GM12878 (cell line): ENCODE data around the gene TBPL2. TPM values are rescaled to one million over a fixed set of nuclear protein-coding genes. Genes with fewer than 3 reads are reported as not detected.
A peak's percentile ranks its signal among the peaks of the same experiment; 100 is the strongest.

ENCODE experiments used
- ATAC-seq: fragments of 200-7000 bp; cut with Tn5 transposase; 3 replicates; pipeline ENCODE4 v1.9.1; 2020; ENCODE audit warnings: mild to moderate bottlenecking, moderate library complexity
- BruUV-seq: library from RNA; stranded (reverse); fragments of 400-500 nt; replicated peaks from 2 replicates; lab custom pipeline; 2021; lab: Mats Ljungman, UMichigan
- CTCF ChIA-PET: fragments of 300-600 bp; sonication (Branson Sonifier 250); formaldehyde crosslinking; extraction: SDS; loops from one replicate; lab custom pipeline; 2021; ENCODE audit warnings: inconsistent platforms; lab: Yijun Ruan, JAX
- POLR2A ChIA-PET: fragments of 350-600 bp; formaldehyde crosslinking; extraction: SDS; loops from one replicate; lab custom pipeline; 2021; ENCODE audit warnings: inconsistent platforms; lab: Charles Lee
- RAD21 ChIA-PET: fragments of 300-600 bp; sonication (Branson Sonifier 250); formaldehyde crosslinking; loops from one replicate; lab custom pipeline; 2023; ENCODE audit warnings: antibody characterized with exemption; ENCODE audit not compliant: unreplicated experiment; lab: Charles Lee
- SMC1A ChIA-PET: fragments of 300-600 bp; sonication (Branson Sonifier 250); formaldehyde crosslinking; loops from one replicate; lab custom pipeline; 2023; ENCODE audit not compliant: unreplicated experiment, uncharacterized antibody; lab: Charles Lee
- DNase-seq: peaks from one replicate; pipeline ENCODE4 v3.0.0-alpha.2; 2011; ENCODE audit warnings: low read depth, low spot score
- FAIRE-seq: peaks from 3 replicates; lab custom pipeline; 2011; peaks lifted over from hg19 to GRCh38; lab: Jason Lieb, UNC
- H2AFZ ChIP-seq: 2 replicates; pipeline ENCODE4 v1.6.0; 2011; ENCODE audit warnings: low read depth, low read length, control low read depth; ENCODE audit not compliant: control insufficient read depth
- H3K27ac ChIP-seq: 2 replicates; pipeline ENCODE4 v1.5.1; 2011; ENCODE audit warnings: control low read depth; ENCODE audit not compliant: control insufficient read depth, insufficient read depth
- H3K27me3 ChIP-seq, 2 experiments: replicated peaks in 1 of 2; 2 replicates each; pipeline versions ENCODE4 v1.6.0 to v1.6.1; 2011; ENCODE audit warnings: low read length in 1 of 2; ENCODE audit not compliant: control insufficient read depth in 2 of 2, insufficient read depth in 2 of 2
- H3K36me3 ChIP-seq, 2 experiments: 2 replicates each; pipeline ENCODE4 v1.5.1; 2011; ENCODE audit warnings: low read length in 1 of 2; ENCODE audit not compliant: control insufficient read depth in 2 of 2, insufficient read depth in 2 of 2
- H3K4me1 ChIP-seq: 2 replicates; pipeline ENCODE4 v1.6.1; 2011; ENCODE audit warnings: mild to moderate bottlenecking, low read length, moderate library complexity, mixed read lengths; ENCODE audit not compliant: control insufficient read depth, insufficient read depth
- H3K4me2 ChIP-seq: 2 replicates; pipeline ENCODE4 v1.6.0; 2011; ENCODE audit warnings: control low read depth; ENCODE audit not compliant: control insufficient read depth, insufficient read depth
- H3K4me3 ChIP-seq: fragments of 200-600 bp; sonication (generic); 2 replicates; pipeline ENCODE4 v1.5.1; 2016
- H3K79me2 ChIP-seq: 2 replicates; pipeline ENCODE4 v1.6.0; 2011; ENCODE audit warnings: low read length; ENCODE audit not compliant: control insufficient read depth, insufficient read depth
- H3K9ac ChIP-seq: 2 replicates; pipeline ENCODE4 v1.8.0; 2011; ENCODE audit warnings: low read length, control low read depth, mixed read lengths; ENCODE audit not compliant: control insufficient read depth, insufficient read depth
- H3K9me3 ChIP-seq: replicated peaks from 3 replicates; pipeline ENCODE4 v1.5.1; 2011; ENCODE audit warnings: mild to moderate bottlenecking, low read length; ENCODE audit not compliant: control insufficient read depth, insufficient read depth
- H4K20me1 ChIP-seq: 2 replicates; pipeline ENCODE4 v1.6.0; 2011; ENCODE audit not compliant: control insufficient read depth, insufficient read depth
- CREB1 ChIP-seq: IDR thresholded peaks from 2 replicates; pipeline ENCODE4 v1.6.1; 2012; ENCODE audit warnings: low read depth, mild to moderate bottlenecking, inconsistent platforms
- CTCF ChIP-seq, 3 experiments: IDR thresholded peaks in 2 of 3; conservative IDR thresholded peaks in 1 of 3; 2 replicates each; pipeline ENCODE4 v1.5.1; 2011; ENCODE audit warnings: low read depth in 3 of 3, low read length in 3 of 3, mild to moderate bottlenecking in 3 of 3, control low read depth in 2 of 3, moderate library complexity in 2 of 3, inconsistent platforms in 1 of 3, mixed read lengths in 1 of 3; ENCODE audit not compliant: control insufficient read depth in 2 of 3, insufficient read depth in 1 of 3; ENCODE audit errors: extremely low read depth in 1 of 3
- E4F1 ChIP-seq: fragments of 450-650 bp; IDR thresholded peaks from 2 replicates; pipeline ENCODE4 v1.6.1; 2018; ENCODE audit warnings: borderline replicate concordance, mild to moderate bottlenecking; ENCODE audit not compliant: partially characterized antibody
- MEF2A ChIP-seq: IDR thresholded peaks from 2 replicates; pipeline ENCODE4 v1.6.1; 2011; ENCODE audit warnings: low read depth, mild to moderate bottlenecking, low read length, moderate library complexity; ENCODE audit not compliant: insufficient read depth
- POU2F2 ChIP-seq: IDR thresholded peaks from 3 replicates; pipeline ENCODE4 v1.6.1; 2011; ENCODE audit warnings: low read depth, mild to moderate bottlenecking, low read length, borderline replicate concordance
- RAD21 ChIP-seq: IDR thresholded peaks from 2 replicates; pipeline ENCODE4 v1.6.1; 2011; ENCODE audit warnings: mild to moderate bottlenecking, low read depth, low read length, moderate library complexity; ENCODE audit not compliant: insufficient read depth
- SIX5 ChIP-seq: IDR thresholded peaks from 2 replicates; pipeline ENCODE4 v1.6.1; 2011; ENCODE audit warnings: mild to moderate bottlenecking, low read depth, low read length, moderate library complexity; ENCODE audit not compliant: severe bottlenecking
- USF2 ChIP-seq: IDR thresholded peaks from 2 replicates; pipeline ENCODE4 v1.6.1; 2011; ENCODE audit warnings: low read depth, low read length, improper control_type of control experiment, borderline replicate concordance
- WGBS: methylation state at CpG from one replicate; pipeline ENCODE4 v1.1.6; 2016; ENCODE audit warnings: low lambda C conversion rate; ENCODE audit not compliant: insufficient replicate concordance, insufficient coverage; ENCODE audit errors: missing lambda C conversion rate; 5-methylcytosine and 5-hydroxymethylcytosine counted together
- in situ Hi-C: fragments of 300-500 bp; cut with MboI; formaldehyde crosslinking; loops from 9 replicates; pipeline ENCODE4 v1.14.3; 2018; ENCODE audit warnings: mixed read lengths
- intact Hi-C: fragments of 100-400 bp; cut with micrococcal nuclease; formaldehyde crosslinking; loops from one replicate; pipeline ENCODE4 v1.14.2; 2022; ENCODE audit not compliant: unreplicated experiment
- polyA plus RNA-seq, 11 experiments: library from polyadenylated mRNA; depleted of rRNA in 4 of 11; unstranded in 6 of 11; stranded (reverse) in 5 of 11; fragments of >200 nt; fragmentation: Nextera tagmentation in 4 of 11; fragmentation: Illumina TruSeq in 1 of 11; extraction: Ambion mirVana in 4 of 11; extraction: Trizol in 1 of 11; gene quantifications; 1 replicate in 1 of 11; 2 replicates in 10 of 11; pipeline versions ENCODE4 v1.2.1 to v1.2.3, GENCODE V29; 2011 to 2016; ENCODE audit warnings: inconsistent platforms in 2 of 11, missing spikeins in 2 of 11, low read depth in 1 of 11
- total RNA-seq, 4 experiments: library from RNA; depleted of rRNA in 3 of 4; stranded (reverse); fragments of >200 nt in 3 of 4; fragmentation: Illumina TruSeq in 1 of 4; extraction: Trizol in 1 of 4; gene quantifications; 2 replicates each; pipeline versions ENCODE4 v1.2.1 to v1.2.3, GENCODE V29; 2013 to 2021

TBPL2 gene
- total and polyA plus RNA-seq, 10 of the 15 experiments (the other 5 are each of a cell fraction or from before 2014, with no cell fraction given), result 0.41 TPM; not detected in 9

- TF ChIP-seq CREB1, result no peak
- TF ChIP-seq CTCF (IDR thresholded peaks at IDR 0.05 in 2 of 3, conservative IDR thresholded peaks at IDR 0.05 in 1 of 3; ENCODE audit: control insufficient read depth in 2 of 3, extremely low read depth in 1 of 3, insufficient read depth in 1 of 3, low read depth in 3 of 3, low read length in 3 of 3), result peak; percentile 34 to 47 (median 42); a peak in 5 of 6 replicates
- 0 out of 2 replicates have a peak, but pooled peaks have one; percentile 24 for TF ChIP-seq RAD21
- TF ChIP-seq, all 136 proteins: peak for 2
- Histone ChIP-seq H3K9ac (no peak overlapping the region), H3K27ac (no peak overlapping the region), H3K9me3 (no peaks in the 10 kb centered on the region), H3K4me2 (no peak overlapping the region), H3K27me3 (no peaks in the 10 kb centered on the region), H3K4me1 (no peaks in the 10 kb centered on the region; the same call in 1 of the 2 replicates), H3K36me3 (no peaks in the 10 kb centered on the region), H2AFZ (no peak overlapping the region), H4K20me1 (no peaks in the 10 kb centered on the region), H3K79me2 (no peaks in the 10 kb centered on the region), H3K4me3 (no peak overlapping the region)
- SMC1A ChIA-PET, result interaction anchor here (0.9 to 1.9 kb wide), 5 partner anchors 16 to 216 kb away, joined by 3 to 8 read pairs (median 5); no protein-coding TSS in a partner anchor
- intact Hi-C loops (no loop called here), in situ Hi-C loops (no loop called here)
- BruUV-seq, result no TSS peak
- POLR2A ChIA-PET, result interaction anchor here (0.6 kb wide), 1 partner anchor 528 kb away, joined by 4 read pairs; no protein-coding TSS in a partner anchor
- no peak for FAIRE-seq
- WGBS, result 40% methylated on average over 5 of the region's 5 CpGs
- RAD21 ChIA-PET, result interaction anchor here (1.3 to 2.2 kb wide), 2 partner anchors 8 to 204 kb away, joined by 3 to 8 read pairs; no protein-coding TSS in a partner anchor
- CTCF ChIA-PET, result interaction anchor here (0.7 to 2.7 kb wide), 13 partner anchors 11 to 162 kb away, joined by 3 to 18 read pairs (median 3); partner anchors contain the start of gene FBXO34
- no peak for DNase-seq
- peak; percentile 66 for ATAC-seq
These were observed 23.6 kb downstream of the TBPL2 start for GRCh38 chr14:55416866-55417265.

- Histone ChIP-seq H3K4me2 (no peak overlapping the region), H4K20me1 (no peaks in the 10 kb centered on the region), H3K9ac (no peak overlapping the region), H3K9me3 (no peaks in the 10 kb centered on the region), H3K27me3 (no peaks in the 10 kb centered on the region), H2AFZ (no peak overlapping the region), H3K4me1 (peaks cover 3% of the 10 kb centered on the region), H3K79me2 (peaks cover 9% of the 10 kb centered on the region), H3K4me3 (no peak overlapping the region), H3K36me3 (no peaks in the 10 kb centered on the region), H3K27ac (no peak overlapping the region)
- no TSS peak for BruUV-seq
- intact Hi-C loops, result loop anchor here (5.0 kb wide), 1 partner anchor 142 kb away; the partner anchor contains the start of gene FBXO34
- 78% methylated on average over 3 of the region's 3 CpGs for WGBS
- in situ Hi-C loops, result no loop called here
- FAIRE-seq, result no peak
- SMC1A ChIA-PET, result interaction anchor here (0.8 to 1.8 kb wide), 8 partner anchors 9 to 144 kb away, joined by 3 to 6 read pairs (median 4); no protein-coding TSS in a partner anchor
- DNase-seq, result no peak
- ATAC-seq, result no peak
- RAD21 ChIA-PET, result no interaction called here
- CTCF ChIA-PET, result interaction anchor here (1.5 to 2.7 kb wide), 2 partner anchors 13 to 23 kb away, joined by 5 to 18 read pairs; no protein-coding TSS in a partner anchor
- POLR2A ChIA-PET, result interaction anchor here (0.6 to 1.1 kb wide), 2 partner anchors 13 to 14 kb away, joined by 3 read pairs; no protein-coding TSS in a partner anchor
- TF ChIP-seq USF2, result no peak
- no peak for TF ChIP-seq MEF2A
- TF ChIP-seq POU2F2, result no peak
- TF ChIP-seq E4F1, result no peak
- no peak for TF ChIP-seq SIX5
These were observed 25.9 kb downstream of the TBPL2 start for GRCh38 chr14:55414551-55414950.
